Right atrium auricular region (tissue), 2 donors: Measurements from ENCODE around the gene HTATIP2. TPM values are rescaled to one million over a fixed set of nuclear protein-coding genes. Genes with fewer than 3 reads are reported as not detected.

Source experiments
- DNase-seq: peaks from one replicate; pipeline ENCODE4 v3.0.0-alpha.2; 2019; ENCODE audit warnings: low spot score
- H3K27ac ChIP-seq, 2 donors: fragments of 200-600 bp; sonication (generic); 1 replicate in 1 of 2; 2 replicates in 1 of 2; pipeline ENCODE4 v1.5.1; 2016 to 2019
- H3K27me3 ChIP-seq, 2 donors: fragments of 200-600 bp; sonication (generic); one replicate each; pipeline versions ENCODE4 v1.5.1 to v1.6.0; 2017 to 2019
- H3K36me3 ChIP-seq: fragments of 200-600 bp; sonication (generic); one replicate; pipeline ENCODE4 v1.5.1; 2016
- H3K4me1 ChIP-seq, 2 donors: fragments of 200-600 bp; sonication (generic); one replicate each; pipeline versions ENCODE4 v1.5.1 to v1.6.0; 2017 to 2019
- H3K4me3 ChIP-seq, 2 donors: fragments of 200-600 bp; sonication (generic); 1 replicate in 1 of 2; 2 replicates in 1 of 2; pipeline ENCODE4 v1.5.1; 2017 to 2019; ENCODE audit warnings: mild to moderate bottlenecking in 1 of 2, moderate library complexity in 1 of 2
- H3K9me3 ChIP-seq, 2 donors: fragments of 200-600 bp; sonication (generic); one replicate each; pipeline ENCODE4 v1.5.1; 2019
- total RNA-seq, 2 donors: library from RNA; depleted of rRNA; stranded (reverse); fragments of >200 nt; gene quantifications; one replicate each; pipeline ENCODE4 v1.1.0, GENCODE V29; 2016
- TF ChIP-seq, protein P1 (sequence below), 2 donors: fragments of 200-600 bp; sonication (generic); IDR thresholded peaks; one replicate each; pipeline ENCODE4 v1.5.1; 2019; ENCODE audit warnings: antibody characterized with exemption in 2 of 2

The HTATIP2 gene
- total RNA-seq = 10 to 100 TPM; 19.5 to 20.8 TPM

DNA sequence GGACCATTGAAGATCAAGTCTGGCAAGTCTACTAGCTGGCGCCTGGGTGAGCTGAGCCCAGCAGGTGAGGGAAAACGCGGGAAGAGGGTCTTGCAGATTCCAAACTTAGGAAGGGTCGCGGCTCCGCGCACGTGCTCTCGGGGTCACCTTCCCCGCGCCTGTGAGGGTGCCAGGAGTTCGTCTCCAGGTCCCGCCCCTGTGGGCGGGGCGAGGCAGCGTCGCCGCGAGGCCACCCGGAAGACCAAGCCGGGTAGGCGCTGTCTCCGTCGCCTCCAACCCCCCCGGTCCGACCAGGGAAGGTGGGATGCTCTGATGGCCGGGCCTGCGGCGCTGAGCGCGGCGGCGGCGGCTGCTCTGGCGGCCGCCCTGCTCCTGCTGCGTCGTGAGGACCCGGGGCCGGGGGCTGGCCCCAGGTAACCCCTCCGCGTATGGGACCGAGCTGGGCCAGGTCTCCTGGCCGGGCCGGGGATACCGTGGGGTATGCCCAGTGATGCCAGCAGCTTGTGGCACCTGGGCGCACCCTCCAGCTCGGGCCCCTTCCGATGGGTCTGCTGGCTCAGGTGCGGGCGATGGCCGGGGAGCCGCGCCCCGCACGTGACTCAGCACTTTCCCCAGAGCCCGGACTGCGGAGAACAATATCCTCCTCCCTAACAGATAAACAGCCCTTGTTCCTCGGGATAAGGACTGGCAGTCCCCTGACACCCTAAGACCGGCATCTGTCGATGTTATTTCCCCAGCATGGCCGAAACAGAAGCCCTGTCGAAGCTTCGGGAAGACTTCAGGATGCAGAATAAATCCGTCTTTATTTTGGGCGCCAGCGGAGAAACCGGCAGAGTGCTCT is at the start of gene HTATIP2:
Gene HTATIP2, plus strand, starts transcription at position 215 of the 841 bp plus-strand sequence. Its CDS starts 524 bp downstream, at position 739.
- no peaks in the 10 kb centered on the region for H3K36me3 ChIP-seq
- H3K27me3 ChIP-seq = no peaks in the 10 kb centered on the region
- no peaks in the 10 kb centered on the region for H3K9me3 ChIP-seq
- H3K4me3 ChIP-seq = peak within 1 kb of the TSS; percentile 93 to 97
- TF ChIP-seq, protein P1, sequence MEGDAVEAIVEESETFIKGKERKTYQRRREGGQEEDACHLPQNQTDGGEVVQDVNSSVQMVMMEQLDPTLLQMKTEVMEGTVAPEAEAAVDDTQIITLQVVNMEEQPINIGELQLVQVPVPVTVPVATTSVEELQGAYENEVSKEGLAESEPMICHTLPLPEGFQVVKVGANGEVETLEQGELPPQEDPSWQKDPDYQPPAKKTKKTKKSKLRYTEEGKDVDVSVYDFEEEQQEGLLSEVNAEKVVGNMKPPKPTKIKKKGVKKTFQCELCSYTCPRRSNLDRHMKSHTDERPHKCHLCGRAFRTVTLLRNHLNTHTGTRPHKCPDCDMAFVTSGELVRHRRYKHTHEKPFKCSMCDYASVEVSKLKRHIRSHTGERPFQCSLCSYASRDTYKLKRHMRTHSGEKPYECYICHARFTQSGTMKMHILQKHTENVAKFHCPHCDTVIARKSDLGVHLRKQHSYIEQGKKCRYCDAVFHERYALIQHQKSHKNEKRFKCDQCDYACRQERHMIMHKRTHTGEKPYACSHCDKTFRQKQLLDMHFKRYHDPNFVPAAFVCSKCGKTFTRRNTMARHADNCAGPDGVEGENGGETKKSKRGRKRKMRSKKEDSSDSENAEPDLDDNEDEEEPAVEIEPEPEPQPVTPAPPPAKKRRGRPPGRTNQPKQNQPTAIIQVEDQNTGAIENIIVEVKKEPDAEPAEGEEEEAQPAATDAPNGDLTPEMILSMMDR (IDR thresholded peaks at IDR 0.05) = no peak
- peaks cover 0 to 29% of the 10 kb centered on the region in 2 donors for H3K4me1 ChIP-seq
- H3K27ac ChIP-seq = peak within 1 kb of the TSS; percentile 87 to 93
- DNase-seq = peak; percentile 72

DNA sequence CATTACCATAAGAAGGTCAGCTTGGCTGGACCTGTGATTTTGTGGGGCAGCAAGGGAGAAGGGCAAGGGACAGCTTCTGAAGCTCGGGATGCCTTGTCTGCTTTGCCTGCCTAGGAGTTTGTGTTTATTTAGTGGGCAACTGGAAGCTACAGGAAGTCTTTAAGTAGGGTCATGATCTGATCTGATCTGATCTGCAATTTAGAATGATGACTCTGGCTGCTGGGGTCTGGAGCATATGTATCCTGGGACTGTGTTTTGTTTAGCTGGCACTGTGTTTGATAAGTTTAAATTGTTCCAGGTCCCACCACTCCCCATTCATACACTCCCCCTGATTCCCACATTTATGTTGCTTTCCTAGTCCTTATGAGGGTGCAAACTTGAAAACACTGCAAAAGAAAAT is 47.7 kb upstream of the HTATIP2 start:
- no peaks in the 10 kb centered on the region for H3K36me3 ChIP-seq

DNA sequence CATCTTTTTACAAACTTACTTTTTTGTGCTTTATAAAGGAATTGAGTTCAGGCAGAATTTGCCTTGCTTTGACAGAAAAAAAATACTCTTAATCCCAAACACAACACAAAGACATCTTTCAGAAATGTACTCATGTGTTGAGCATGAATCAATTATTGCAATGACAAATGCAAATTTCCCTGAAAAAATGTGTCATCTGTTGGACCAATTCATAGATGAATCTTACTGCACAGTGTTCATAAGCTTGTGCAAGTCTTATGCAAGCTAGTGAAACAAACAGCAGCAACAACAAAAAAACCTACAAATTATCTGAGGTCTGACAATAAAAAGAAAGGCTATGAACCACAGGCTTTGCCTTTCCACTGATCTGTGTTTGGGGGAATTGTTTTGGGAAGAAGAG is 42.3 kb upstream of the HTATIP2 start:
- Histone ChIP-seq H3K9me3 (no peaks in the 10 kb centered on the region), H3K4me3 (no peak overlapping the region), H3K36me3 (no peaks in the 10 kb centered on the region), H3K27ac (no peak overlapping the region), H3K27me3 (no peaks in the 10 kb centered on the region), H3K4me1 (no peaks in the 10 kb centered on the region)
- DNase-seq = no peak
- TF ChIP-seq, protein P1 (IDR thresholded peaks at IDR 0.05) = no peak

More for the DNA sequence above, 47.7 kb upstream of the HTATIP2 start:
- Histone ChIP-seq H3K27me3 (no peaks in the 10 kb centered on the region), H3K4me1 (no peaks in the 10 kb centered on the region), H3K4me3 (no peak overlapping the region), H3K9me3 (no peaks in the 10 kb centered on the region), H3K27ac (no peak overlapping the region)
- DNase-seq = no peak
- TF ChIP-seq, protein P1 (IDR thresholded peaks at IDR 0.05) = no peak

DNA sequence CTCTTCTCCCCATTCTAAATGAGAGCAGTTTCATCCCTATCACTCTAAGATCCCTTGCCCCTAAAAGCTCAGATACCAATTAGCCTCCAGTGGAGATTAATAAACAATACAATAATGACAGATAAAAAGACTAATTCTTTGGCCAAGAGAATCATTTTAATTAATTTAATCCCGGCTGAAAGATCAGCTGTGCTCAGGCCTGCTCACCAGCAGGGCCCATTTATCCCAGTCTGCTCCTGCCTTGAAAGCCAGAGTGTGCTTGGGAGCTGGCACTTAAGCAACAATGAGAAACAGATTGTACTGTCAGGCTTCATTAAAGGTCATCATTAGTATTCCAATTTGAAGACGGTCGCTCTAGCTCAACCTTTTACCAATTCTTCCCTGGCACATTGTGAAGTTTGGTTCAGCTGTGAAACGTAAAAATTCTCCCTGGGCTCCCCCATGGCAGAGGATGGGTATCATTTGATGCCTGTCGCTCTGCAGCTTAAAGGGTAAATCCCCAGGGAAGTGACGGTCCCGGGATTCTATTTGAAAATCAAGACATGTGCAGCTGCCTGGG is 36.1 kb upstream of the HTATIP2 start:
- no peak overlapping the region for H3K27ac ChIP-seq
- no peaks in the 10 kb centered on the region for H3K4me1 ChIP-seq
- no peaks in the 10 kb centered on the region for H3K27me3 ChIP-seq
- no peaks in the 10 kb centered on the region for H3K9me3 ChIP-seq
- TF ChIP-seq, protein P1 (IDR thresholded peaks at IDR 0.05) = no peak
- no peaks in the 10 kb centered on the region for H3K36me3 ChIP-seq
- H3K4me3 ChIP-seq = no peak overlapping the region
- DNase-seq = no peak

DNA sequence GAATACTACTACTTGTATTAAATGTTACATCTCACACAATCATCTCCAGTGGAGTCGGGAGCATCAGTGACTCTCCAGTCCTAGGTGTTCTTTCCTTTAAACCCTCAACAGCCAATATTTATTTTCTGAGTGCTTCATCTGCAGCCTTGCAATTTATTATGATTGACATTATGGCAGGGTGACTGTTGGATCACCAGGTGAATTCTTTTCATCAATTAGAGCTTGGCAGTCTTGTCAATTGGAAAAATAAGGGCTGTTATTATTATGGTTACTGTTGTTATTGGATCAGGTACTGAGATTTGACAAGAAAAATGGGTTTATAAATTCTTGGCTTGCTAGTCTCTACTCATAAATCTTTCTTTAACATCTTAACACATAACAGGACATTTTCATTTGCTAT is 27.5 kb upstream of the HTATIP2 start:
- H3K4me3 ChIP-seq = no peak overlapping the region
- no peaks in the 10 kb centered on the region for H3K27me3 ChIP-seq
- no peaks in the 10 kb centered on the region for H3K9me3 ChIP-seq
- H3K36me3 ChIP-seq = no peaks in the 10 kb centered on the region
- H3K4me1 ChIP-seq = no peaks in the 10 kb centered on the region
- DNase-seq = no peak
- TF ChIP-seq, protein P1 (IDR thresholded peaks at IDR 0.05) = no peak
- no peak overlapping the region for H3K27ac ChIP-seq
